PC-3 (cell line): ENCODE results near the gene PLK5. TPM values are rescaled to one million over a fixed set of nuclear protein-coding genes. Genes with fewer than 3 reads are reported as not detected.

Experiments used
- ATAC-seq: fragments of 200-7000 bp; cut with Tn5 transposase; 2 replicates; pipeline ENCODE4 v1.9.1; 2020; ENCODE audit warnings: mild to moderate bottlenecking, moderate library complexity
- BruUV-seq: library from RNA; stranded (reverse); fragments of 400-500 nt; replicated peaks from 2 replicates; lab custom pipeline; 2021; lab: Mats Ljungman, UMichigan
- CTCF ChIA-PET: fragments of 300-600 bp; sonication (Branson Sonifier 250); formaldehyde crosslinking; loops from one replicate; lab custom pipeline; 2022; ENCODE audit warnings: antibody characterized with exemption; lab: Charles Lee
- POLR2A ChIA-PET: fragments of 300-600 bp; sonication (Branson Sonifier 250); formaldehyde crosslinking; loops from one replicate; lab custom pipeline; 2022; ENCODE audit warnings: antibody characterized with exemption; ENCODE audit not compliant: unreplicated experiment; lab: Charles Lee
- DNase-seq: peaks from one replicate; pipeline ENCODE4 v3.0.0-alpha.2; 2015
- H2AFZ ChIP-seq: fragments of 300-600 bp; sonication (generic); 2 replicates; pipeline ENCODE4 v1.6.0; 2016; ENCODE audit warnings: antibody characterized with exemption, low read length
- H3F3A ChIP-seq: fragments of 300-600 bp; sonication (generic); one replicate; pipeline ENCODE4 v1.6.0; 2017; ENCODE audit warnings: antibody characterized with exemption, low read length, control low read depth, mild to moderate bottlenecking; ENCODE audit not compliant: unreplicated experiment
- H3K27ac ChIP-seq: fragments of 300-600 bp; sonication (generic); 2 replicates; pipeline ENCODE4 v1.5.1; 2016; ENCODE audit warnings: mild to moderate bottlenecking, low read length
- H3K27me3 ChIP-seq: fragments of 300-600 bp; sonication (generic); 2 replicates; pipeline ENCODE4 v1.6.1; 2016; ENCODE audit warnings: low read length, mixed read lengths
- H3K36me3 ChIP-seq: fragments of 300-600 bp; sonication (generic); 2 replicates; pipeline ENCODE4 v1.6.1; 2016; ENCODE audit warnings: low read depth, mixed run types, low read length, mixed read lengths
- H3K4me1 ChIP-seq: fragments of 300-600 bp; sonication (generic); 2 replicates; pipeline ENCODE4 v1.5.1; 2016; ENCODE audit warnings: low read length; ENCODE audit not compliant: insufficient read depth
- H3K4me2 ChIP-seq: fragments of 300-600 bp; sonication (generic); 2 replicates; pipeline ENCODE4 v1.6.0; 2016; ENCODE audit warnings: low read length
- H3K4me3 ChIP-seq: fragments of 300-600 bp; sonication (generic); 2 replicates; pipeline ENCODE4 v1.5.1; 2016; ENCODE audit warnings: mild to moderate bottlenecking, low read length, mixed read lengths
- H3K79me2 ChIP-seq: fragments of 300-600 bp; sonication (generic); 2 replicates; pipeline ENCODE4 v1.6.1; 2017; ENCODE audit warnings: low read length, mixed read lengths
- H3K9ac ChIP-seq: fragments of 300-600 bp; sonication (generic); 2 replicates; pipeline ENCODE4 v1.6.0; 2016; ENCODE audit warnings: mild to moderate bottlenecking, low read length
- H3K9me2 ChIP-seq: fragments of 300-600 bp; sonication (generic); replicated peaks from 2 replicates; pipeline ENCODE4 v1.6.1; 2016; ENCODE audit warnings: mixed run types, low read length, mixed read lengths
- H3K9me3 ChIP-seq: fragments of 300-600 bp; sonication (generic); 2 replicates; pipeline ENCODE4 v1.6.1; 2016; ENCODE audit warnings: low read length, mixed read lengths
- H4K20me1 ChIP-seq: fragments of 300-600 bp; sonication (generic); 2 replicates; pipeline ENCODE4 v1.6.1; 2016; ENCODE audit warnings: low read length, mixed read lengths
- EZH2 ChIP-seq: fragments of 300-600 bp; sonication (generic); IDR thresholded peaks from one replicate; pipeline ENCODE4 v1.6.1; 2017; ENCODE audit warnings: antibody characterized with exemption, mild to moderate bottlenecking, low read length; ENCODE audit not compliant: unreplicated experiment
- EZH2phosphoT487 ChIP-seq: fragments of 300-600 bp; sonication (generic); IDR thresholded peaks from 2 replicates; pipeline ENCODE4 v1.6.1; 2018; ENCODE audit warnings: mild to moderate bottlenecking, antibody characterized with exemption, low read length, borderline replicate concordance
- intact Hi-C: fragments of 100-400 bp; cut with micrococcal nuclease; formaldehyde crosslinking; loops from 2 replicates; pipeline ENCODE4 v1.9.0; 2023
- total RNA-seq: library from RNA; depleted of rRNA; stranded (reverse); fragments of >200 nt; gene quantifications from 2 replicates; pipeline ENCODE4 v1.2.3, GENCODE V29; 2014
- TF ChIP-seq, protein P1 (sequence below): fragments of 300-600 bp; sonication (generic); conservative IDR thresholded peaks from 2 replicates; pipeline ENCODE4 v1.5.1; 2017; ENCODE audit warnings: antibody characterized with exemption, low read depth, mild to moderate bottlenecking, low read length

PLK5 gene
- total RNA-seq, 1 experiment from 2014 or later, result not detected

DNA sequence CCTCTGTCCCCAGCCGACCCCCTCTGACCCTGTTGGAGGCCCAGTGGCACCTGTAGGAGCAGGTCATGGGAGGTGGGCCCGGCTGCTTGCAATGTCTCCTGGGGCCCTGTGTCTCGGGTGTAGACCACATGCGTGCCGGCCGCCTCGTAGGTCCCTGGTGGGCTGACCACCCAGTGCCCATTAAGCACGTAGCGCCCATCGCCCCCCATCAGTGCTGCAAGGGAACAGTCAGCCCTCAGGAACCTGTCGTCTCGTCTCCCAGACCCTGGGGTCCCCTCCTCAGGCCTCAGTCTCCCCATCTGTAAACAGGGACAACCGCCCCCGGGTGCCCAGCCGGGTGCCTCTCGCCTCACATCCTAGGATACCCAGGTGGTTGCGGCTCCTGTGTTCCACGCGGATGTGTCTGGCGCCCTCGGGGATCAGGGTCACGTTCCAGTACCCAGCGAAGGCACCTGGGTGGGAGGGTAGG lies 16.7 kb upstream of the PLK5 start:
- DNase-seq (no peak), ATAC-seq (no peak)
- no TSS peak for BruUV-seq
- no peak overlapping the region for H3K4me3 ChIP-seq
- H3K4me1 ChIP-seq, result no peaks in the 10 kb centered on the region; the same call in 1 of the 2 replicates
- peak overlapping the region; percentile 91; the same call in 1 of the 2 replicates for H2AFZ ChIP-seq
- H3K27me3 ChIP-seq, result no peaks in the 10 kb centered on the region
- TF ChIP-seq EZH2 (no peak), EZH2phosphoT487 (no peak)
- TF ChIP-seq, protein P1, sequence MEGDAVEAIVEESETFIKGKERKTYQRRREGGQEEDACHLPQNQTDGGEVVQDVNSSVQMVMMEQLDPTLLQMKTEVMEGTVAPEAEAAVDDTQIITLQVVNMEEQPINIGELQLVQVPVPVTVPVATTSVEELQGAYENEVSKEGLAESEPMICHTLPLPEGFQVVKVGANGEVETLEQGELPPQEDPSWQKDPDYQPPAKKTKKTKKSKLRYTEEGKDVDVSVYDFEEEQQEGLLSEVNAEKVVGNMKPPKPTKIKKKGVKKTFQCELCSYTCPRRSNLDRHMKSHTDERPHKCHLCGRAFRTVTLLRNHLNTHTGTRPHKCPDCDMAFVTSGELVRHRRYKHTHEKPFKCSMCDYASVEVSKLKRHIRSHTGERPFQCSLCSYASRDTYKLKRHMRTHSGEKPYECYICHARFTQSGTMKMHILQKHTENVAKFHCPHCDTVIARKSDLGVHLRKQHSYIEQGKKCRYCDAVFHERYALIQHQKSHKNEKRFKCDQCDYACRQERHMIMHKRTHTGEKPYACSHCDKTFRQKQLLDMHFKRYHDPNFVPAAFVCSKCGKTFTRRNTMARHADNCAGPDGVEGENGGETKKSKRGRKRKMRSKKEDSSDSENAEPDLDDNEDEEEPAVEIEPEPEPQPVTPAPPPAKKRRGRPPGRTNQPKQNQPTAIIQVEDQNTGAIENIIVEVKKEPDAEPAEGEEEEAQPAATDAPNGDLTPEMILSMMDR, result no peak
- H3K27ac ChIP-seq, result peak overlapping the region; percentile 78; the same call in 1 of the 2 replicates
- H3K4me2 ChIP-seq, result peak overlapping the region; percentile 90; the same call in 1 of the 2 replicates
- H3K79me2 ChIP-seq, result no peaks in the 10 kb centered on the region
- intact Hi-C loops, result no loop called here
- no peaks in the 10 kb centered on the region for H3K9me2 ChIP-seq
- H4K20me1 ChIP-seq, result no peaks in the 10 kb centered on the region
- no peak overlapping the region for H3K9ac ChIP-seq
- ChIA-PET POLR2A (no interaction called here), CTCF (no interaction called here)
- H3K36me3 ChIP-seq, result no peaks in the 10 kb centered on the region
- H3F3A ChIP-seq, result no peaks in the 10 kb centered on the region
- no peaks in the 10 kb centered on the region for H3K9me3 ChIP-seq

DNA sequence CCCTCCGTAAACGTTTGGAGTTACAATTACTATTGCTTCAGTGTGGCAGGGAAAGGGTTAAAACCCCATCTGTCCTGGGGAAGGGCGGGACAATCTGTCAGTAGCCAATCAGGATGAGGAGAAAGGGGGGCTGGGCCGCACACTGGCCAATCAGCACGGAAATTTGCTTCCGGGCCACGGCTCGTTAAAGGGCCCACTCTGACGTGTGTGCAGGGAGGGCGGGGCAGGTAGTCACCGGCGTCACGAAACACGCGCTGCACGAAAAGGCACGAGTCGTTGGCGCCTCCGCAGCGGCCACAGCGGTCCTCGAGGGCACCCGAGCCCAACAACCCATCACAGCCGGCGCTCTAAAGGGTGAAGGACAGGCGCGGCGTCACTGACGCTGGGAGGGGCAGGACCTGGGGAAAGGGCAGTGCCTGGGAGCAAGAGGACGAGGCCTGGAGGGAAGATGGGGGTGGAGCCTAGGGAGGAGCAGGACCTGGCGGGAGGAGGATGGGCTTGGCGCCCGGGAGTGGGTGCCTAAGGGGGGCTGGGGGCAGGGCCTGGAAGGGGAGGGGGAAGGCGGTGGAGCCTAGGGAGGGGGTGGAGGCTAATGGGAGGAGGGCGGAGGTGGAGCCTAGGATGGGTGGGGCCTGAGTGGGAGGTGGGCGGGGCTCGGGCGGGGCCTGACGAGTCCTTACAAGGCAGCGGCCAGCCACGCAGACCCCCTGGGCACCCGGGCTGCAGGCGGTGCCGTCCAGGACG lies 15.9 kb upstream of the PLK5 start:
- no peaks in the 10 kb centered on the region for H3K36me3 ChIP-seq
- ATAC-seq (peak; percentile 82), DNase-seq (peak; percentile 89)
- peak overlapping the region; percentile 90 for H3K4me2 ChIP-seq
- no peaks in the 10 kb centered on the region for H4K20me1 ChIP-seq
- POLR2A ChIA-PET, result interaction anchor here (0.6 kb wide), 1 partner anchor 196 kb away, joined by 11 read pairs; no protein-coding TSS in a partner anchor
- intact Hi-C loops, result no loop called here
- peaks cover 3% of the 10 kb centered on the region; the same call in 1 of the 2 replicates for H3K4me1 ChIP-seq
- CTCF ChIA-PET, result no interaction called here
- peak overlapping the region; percentile 66 for H3K4me3 ChIP-seq
- no peaks in the 10 kb centered on the region for H3F3A ChIP-seq
- TF ChIP-seq EZH2 (no peak), EZH2phosphoT487 (no peak)
- TF ChIP-seq, protein P1, result no peak
- BruUV-seq, result no TSS peak
- H3K9me2 ChIP-seq, result no peaks in the 10 kb centered on the region
- peak overlapping the region; percentile 72 for H3K9ac ChIP-seq
- H3K79me2 ChIP-seq, result peaks cover 3% of the 10 kb centered on the region; the same call in 1 of the 2 replicates
- peak overlapping the region; percentile 91 for H2AFZ ChIP-seq
- H3K9me3 ChIP-seq, result no peaks in the 10 kb centered on the region
- H3K27ac ChIP-seq, result peak overlapping the region; percentile 78
- no peaks in the 10 kb centered on the region for H3K27me3 ChIP-seq

DNA sequence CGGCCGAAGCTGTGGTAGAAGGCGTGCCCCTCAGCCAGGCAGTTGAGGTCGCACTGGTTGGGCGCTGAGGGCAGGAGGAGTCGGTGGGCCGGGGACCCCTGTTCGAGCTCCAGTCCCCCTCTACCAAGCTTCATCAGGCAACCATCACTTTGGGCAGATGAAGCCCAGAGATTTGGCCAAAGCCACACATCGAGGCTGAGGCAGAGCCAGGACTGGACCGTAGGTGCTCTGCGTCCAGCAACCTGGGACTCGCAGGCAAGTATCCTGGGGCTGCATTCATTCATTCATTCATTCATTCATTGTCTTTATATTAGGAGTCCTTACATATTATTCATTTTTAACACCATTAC lies 15.4 kb upstream of the PLK5 start:
- ATAC-seq, result no peak
- Histone ChIP-seq H3K9ac (no peak overlapping the region), H3K27ac (no peak overlapping the region), H3K4me3 (0 out of 2 replicates have a peak overlapping the region, but pooled peaks have one; percentile 18), H2AFZ (no peak overlapping the region), H3K79me2 (peaks cover 3% of the 10 kb centered on the region; the same call in 1 of the 2 replicates), H4K20me1 (no peaks in the 10 kb centered on the region), H3K4me2 (peak overlapping the region; percentile 34; the same call in 1 of the 2 replicates), H3K36me3 (no peaks in the 10 kb centered on the region), H3K9me3 (no peaks in the 10 kb centered on the region), H3F3A (no peaks in the 10 kb centered on the region), H3K4me1 (peaks cover 3% of the 10 kb centered on the region; the same call in 1 of the 2 replicates), H3K27me3 (no peaks in the 10 kb centered on the region), H3K9me2 (no peaks in the 10 kb centered on the region)
- ChIA-PET CTCF (no interaction called here), POLR2A (interaction anchor here (0.6 kb wide), 1 partner anchor 196 kb away, joined by 11 read pairs; no protein-coding TSS in a partner anchor)
- BruUV-seq, result no TSS peak
- intact Hi-C loops, result no loop called here
- DNase-seq, result no peak
- TF ChIP-seq EZH2phosphoT487 (no peak), EZH2 (no peak)
- TF ChIP-seq, protein P1, result no peak
